Activated CD4-positive, CD25-positive, alpha-beta regulatory T cell treated with anti-CD3 and anti-CD28 coated beads, Interleukin-2, amount 50 U/mL, for 16 hours (primary cell): Measurements from ENCODE around the gene PRODH2.
"Not testable (repeated sequence)": the region's sequence is repeated elsewhere in the genome, so short reads cannot be mapped to it uniquely, and the experiment has no call there.

Experiments used
- DNase-seq: peaks from one replicate; pipeline ENCODE4 v3.0.0-alpha.2; 2020; ENCODE audit warnings: low read depth, low spot score

PRODH2 gene

GRCh38 chr19:35843676-35844481 is 31.2 kb upstream of the PRODH2 start:
- DNase-seq: no peak

- no peak for DNase-seq
Measured at GRCh38 chr19:35842666-35843272, 30.1 kb upstream of the PRODH2 start.

- no peak for DNase-seq
Measured at GRCh38 chr19:35841961-35842595, 29.4 kb upstream of the PRODH2 start.

GRCh38 chr19:35836096-35836495 is 23.5 kb upstream of the PRODH2 start:
- not testable (repeated sequence) for DNase-seq

- DNase-seq: no peak
Measured at GRCh38 chr19:35833972-35834371, 21.3 kb upstream of the PRODH2 start.

GRCh38 chr19:35832054-35832453 is 19.4 kb upstream of the PRODH2 start:
- no peak for DNase-seq

- DNase-seq: no peak
Measured at GRCh38 chr19:35830986-35831385, 18.3 kb upstream of the PRODH2 start.

GRCh38 chr19:35828692-35829301 is 16.2 kb upstream of the PRODH2 start:
- DNase-seq: no peak

- DNase-seq: no peak
Measured at GRCh38 chr19:35824150-35824549, 11.5 kb upstream of the PRODH2 start.

GRCh38 chr19:35822579-35822978 is 9.9 kb upstream of the PRODH2 start:
- DNase-seq: no peak

- no peak for DNase-seq
Measured at GRCh38 chr19:35818445-35818844, 5.8 kb upstream of the PRODH2 start.

- no peak for DNase-seq
Measured at GRCh38 chr19:35816846-35817245, 4.2 kb upstream of the PRODH2 start.

- DNase-seq: no peak
Measured at GRCh38 chr19:35816262-35816661, 3.6 kb upstream of the PRODH2 start.

GRCh38 chr19:35813043-35813890 is 622 bp upstream of the PRODH2 start:
- DNase-seq: no peak

- no peak for DNase-seq
Measured at GRCh38 chr19:35811317-35812219, 1.1 kb downstream of the PRODH2 start.

GRCh38 chr19:35807633-35808032 is 5.0 kb downstream of the PRODH2 start:
- no peak for DNase-seq

GRCh38 chr19:35806597-35806996 is 6.0 kb downstream of the PRODH2 start:
- DNase-seq: no peak

GRCh38 chr19:35805526-35806102 is 7.0 kb downstream of the PRODH2 start:
- DNase-seq: no peak

- no peak for DNase-seq
Measured at GRCh38 chr19:35801828-35802227, 10.8 kb downstream of the PRODH2 start.

- no peak for DNase-seq
Measured at GRCh38 chr19:35797663-35798062, 15.0 kb downstream of the PRODH2 start.
